ENCODE data around the gene GSTCD.

GSTCD gene

GRCh38 chr4:105895583-105896460 lies 187.2 kb downstream of the GSTCD start:
- no peak for DNase-seq

GRCh38 chr4:105896461-105896942 lies 187.9 kb downstream of the GSTCD start:
- no peak for DNase-seq

Data from CD4-positive, alpha-beta T cell treated with Interleukin-17A for 1 hour (primary cell).